ENCODE results near the gene ETV6. TPM values are rescaled to one million over a fixed set of nuclear protein-coding genes. Genes with fewer than 3 reads are reported as not detected.

The ETV6 gene
- total and polyA plus RNA-seq, 9 of the 15 experiments (the other 6 are each of a cell fraction or from before 2014, with no cell fraction given) = 0.81 to 12.7 (median 4.1) TPM

DNA sequence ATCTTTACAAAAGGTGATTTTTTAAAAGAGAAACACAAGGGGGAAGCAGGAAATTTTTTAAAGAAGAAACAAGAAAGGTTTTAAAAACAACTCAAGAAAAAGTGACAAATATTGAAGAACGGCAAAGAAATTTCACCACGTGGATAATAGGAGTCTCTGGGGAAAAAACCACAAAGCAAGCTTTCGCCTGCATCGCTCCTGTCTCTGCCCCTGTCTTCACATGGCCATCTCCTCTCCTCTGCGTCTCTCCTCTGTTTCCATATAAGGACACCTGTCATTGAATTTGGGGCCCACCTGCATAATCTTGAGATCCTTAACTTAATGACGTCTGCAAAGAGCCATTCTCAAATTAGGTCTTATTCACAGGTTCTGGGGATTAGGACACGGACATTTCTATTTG is 175.8 kb downstream of the ETV6 start:
- in situ Hi-C loops (cut with MboI) (no loop called here), intact Hi-C loops (cut with micrococcal nuclease) (no loop called here)
- H3K9me3 ChIP-seq (replicated peaks; ENCODE audit: control insufficient read depth, insufficient read depth, low read depth, low read length) = no peaks in the 10 kb centered on the region
- FAIRE-seq (no peak), DNase-seq (ENCODE audit: extremely low read depth in 1 of 4, low spot score in 3 of 4) (no peak), ATAC-seq (no peak)
- H3K4me2 ChIP-seq (ENCODE audit: insufficient read depth, low read length) = no peak overlapping the region
- H3K9me1 ChIP-seq (ENCODE audit: control insufficient read depth, insufficient read depth, low read length) = no peaks in the 10 kb centered on the region
- no peaks in the 10 kb centered on the region for H4K20me1 ChIP-seq (replicated peaks; ENCODE audit: control insufficient read depth, insufficient read depth, low read length)
- CTCF ChIA-PET (ENCODE audit: low intra/inter-chr PET ratio) = no interaction called here
- H3K4me1 ChIP-seq (replicated peaks in 1 of 2; ENCODE audit: control insufficient read depth in 2 of 2, insufficient read depth in 2 of 2, low read length in 2 of 2) = peaks cover 4 to 6% of the 10 kb centered on the region in 2 experiments; a peak in 3 of 5 replicates
- no peak overlapping the region for H3K4me3 ChIP-seq
- no peak overlapping the region for H2AFZ ChIP-seq (ENCODE audit: low read depth, low read length)
- 59% methylated on average over 6 of the region's 7 CpGs for WGBS (ENCODE audit: insufficient coverage, low coverage, missing lambda C conversion rate)
- H3K79me2 ChIP-seq (ENCODE audit: control insufficient read depth, insufficient read depth, low read length) = no peaks in the 10 kb centered on the region
- no peaks in the 10 kb centered on the region for H3K27me3 ChIP-seq (ENCODE audit: control insufficient read depth in 2 of 2, insufficient read depth in 2 of 2, low read length in 2 of 2)
- no peak overlapping the region for H3K27ac ChIP-seq (ENCODE audit: extremely low read depth, low read depth, low read length)
- H3K9ac ChIP-seq (ENCODE audit: insufficient read depth in 1 of 2, low read depth in 2 of 2, low read length in 2 of 2) = no peak overlapping the region
- no TSS peak for BruUV-seq (replicated peaks)
- POLR2A ChIA-PET = interaction anchor here (0.7 to 1.1 kb wide), 2 partner anchors 9 to 16 kb away, joined by 3 read pairs; no protein-coding TSS in a partner anchor
- H3K36me3 ChIP-seq (ENCODE audit: control insufficient read depth, insufficient read depth, low read length) = no peaks in the 10 kb centered on the region
- TF ChIP-seq CHD1 (IDR thresholded peaks at IDR 0.05; ENCODE audit: low read length) (no peak), CHD7 (IDR thresholded peaks at IDR 0.05; ENCODE audit: low read depth, low read length) (no peak), BRF1 (IDR thresholded peaks at IDR 0.05; ENCODE audit: borderline replicate concordance, extremely low read depth, insufficient read length) (no peak), ZNF174 (CRISPR knock-in tag; IDR thresholded peaks at IDR 0.05) (no peak), ATF3 (IDR thresholded peaks at IDR 0.05) (no peak), ATF3 (CRISPR knock-in tag; conservative IDR thresholded peaks at IDR 0.05) (no peak), ATF7 (IDR thresholded peaks at IDR 0.05) (no peak), ZC3H8 (IDR thresholded peaks at IDR 0.05) (no peak)
- TF ChIP-seq, protein P1, sequence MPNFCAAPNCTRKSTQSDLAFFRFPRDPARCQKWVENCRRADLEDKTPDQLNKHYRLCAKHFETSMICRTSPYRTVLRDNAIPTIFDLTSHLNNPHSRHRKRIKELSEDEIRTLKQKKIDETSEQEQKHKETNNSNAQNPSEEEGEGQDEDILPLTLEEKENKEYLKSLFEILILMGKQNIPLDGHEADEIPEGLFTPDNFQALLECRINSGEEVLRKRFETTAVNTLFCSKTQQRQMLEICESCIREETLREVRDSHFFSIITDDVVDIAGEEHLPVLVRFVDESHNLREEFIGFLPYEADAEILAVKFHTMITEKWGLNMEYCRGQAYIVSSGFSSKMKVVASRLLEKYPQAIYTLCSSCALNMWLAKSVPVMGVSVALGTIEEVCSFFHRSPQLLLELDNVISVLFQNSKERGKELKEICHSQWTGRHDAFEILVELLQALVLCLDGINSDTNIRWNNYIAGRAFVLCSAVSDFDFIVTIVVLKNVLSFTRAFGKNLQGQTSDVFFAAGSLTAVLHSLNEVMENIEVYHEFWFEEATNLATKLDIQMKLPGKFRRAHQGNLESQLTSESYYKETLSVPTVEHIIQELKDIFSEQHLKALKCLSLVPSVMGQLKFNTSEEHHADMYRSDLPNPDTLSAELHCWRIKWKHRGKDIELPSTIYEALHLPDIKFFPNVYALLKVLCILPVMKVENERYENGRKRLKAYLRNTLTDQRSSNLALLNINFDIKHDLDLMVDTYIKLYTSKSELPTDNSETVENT (CRISPR knock-in tag; IDR thresholded peaks at IDR 0.05) = no peak
